ENCODE results near the gene BLOC1S3.

DNA sequence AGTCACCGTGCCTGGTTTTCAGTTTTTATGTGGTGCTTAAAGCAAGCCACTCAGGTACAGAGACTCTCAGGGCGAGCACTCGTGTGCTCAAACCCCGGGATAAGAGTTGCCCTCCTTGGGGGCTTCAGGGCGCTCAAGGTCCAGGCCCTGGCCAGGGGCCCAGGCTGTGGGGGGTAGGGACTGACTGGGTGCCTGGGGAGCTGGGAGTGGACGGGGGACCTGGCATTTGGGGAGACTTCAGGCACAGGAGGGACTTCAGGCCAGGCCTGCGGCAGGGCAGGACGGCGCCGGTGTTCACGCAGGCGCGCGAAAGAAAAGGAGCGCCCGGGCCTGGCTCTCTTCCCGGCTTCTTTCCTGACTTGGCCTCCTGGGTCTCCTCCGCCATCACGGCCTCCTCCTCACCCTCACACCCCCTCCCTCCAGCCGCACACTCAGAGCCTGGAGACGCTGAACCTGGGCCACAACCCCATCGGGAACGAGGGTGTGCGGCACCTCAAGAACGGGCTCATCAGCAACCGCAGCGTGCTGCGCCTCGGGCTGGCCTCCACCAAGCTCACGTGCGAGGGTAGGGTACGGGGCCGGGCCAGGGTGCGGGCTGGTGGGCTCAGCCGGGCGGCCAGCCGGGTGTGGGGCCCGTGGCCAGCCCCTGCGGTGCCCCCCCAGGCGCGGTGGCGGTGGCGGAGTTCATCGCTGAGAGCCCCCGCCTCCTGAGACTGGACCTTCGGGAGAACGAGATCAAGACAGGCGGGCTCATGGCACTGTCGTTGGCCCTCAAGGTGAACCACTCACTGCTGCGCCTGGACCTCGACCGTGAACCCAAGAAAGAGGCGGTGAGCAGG, 33.9 kb upstream of the BLOC1S3 start:
- TF ChIP-seq, protein P1, sequence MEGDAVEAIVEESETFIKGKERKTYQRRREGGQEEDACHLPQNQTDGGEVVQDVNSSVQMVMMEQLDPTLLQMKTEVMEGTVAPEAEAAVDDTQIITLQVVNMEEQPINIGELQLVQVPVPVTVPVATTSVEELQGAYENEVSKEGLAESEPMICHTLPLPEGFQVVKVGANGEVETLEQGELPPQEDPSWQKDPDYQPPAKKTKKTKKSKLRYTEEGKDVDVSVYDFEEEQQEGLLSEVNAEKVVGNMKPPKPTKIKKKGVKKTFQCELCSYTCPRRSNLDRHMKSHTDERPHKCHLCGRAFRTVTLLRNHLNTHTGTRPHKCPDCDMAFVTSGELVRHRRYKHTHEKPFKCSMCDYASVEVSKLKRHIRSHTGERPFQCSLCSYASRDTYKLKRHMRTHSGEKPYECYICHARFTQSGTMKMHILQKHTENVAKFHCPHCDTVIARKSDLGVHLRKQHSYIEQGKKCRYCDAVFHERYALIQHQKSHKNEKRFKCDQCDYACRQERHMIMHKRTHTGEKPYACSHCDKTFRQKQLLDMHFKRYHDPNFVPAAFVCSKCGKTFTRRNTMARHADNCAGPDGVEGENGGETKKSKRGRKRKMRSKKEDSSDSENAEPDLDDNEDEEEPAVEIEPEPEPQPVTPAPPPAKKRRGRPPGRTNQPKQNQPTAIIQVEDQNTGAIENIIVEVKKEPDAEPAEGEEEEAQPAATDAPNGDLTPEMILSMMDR (IDR thresholded peaks at IDR 0.05), result no peak
- TF ChIP-seq POLR2A (IDR thresholded peaks at IDR 0.05), result no peak
